ENCODE measurements around the gene SBK3. TPM values are rescaled to one million over a fixed set of nuclear protein-coding genes. Genes with fewer than 3 reads are reported as not detected.

Gene SBK3
- total and polyA plus RNA-seq, 10 of the 15 experiments (the other 5 are each of a cell fraction or from before 2014, with no cell fraction given) = not detected

DNA sequence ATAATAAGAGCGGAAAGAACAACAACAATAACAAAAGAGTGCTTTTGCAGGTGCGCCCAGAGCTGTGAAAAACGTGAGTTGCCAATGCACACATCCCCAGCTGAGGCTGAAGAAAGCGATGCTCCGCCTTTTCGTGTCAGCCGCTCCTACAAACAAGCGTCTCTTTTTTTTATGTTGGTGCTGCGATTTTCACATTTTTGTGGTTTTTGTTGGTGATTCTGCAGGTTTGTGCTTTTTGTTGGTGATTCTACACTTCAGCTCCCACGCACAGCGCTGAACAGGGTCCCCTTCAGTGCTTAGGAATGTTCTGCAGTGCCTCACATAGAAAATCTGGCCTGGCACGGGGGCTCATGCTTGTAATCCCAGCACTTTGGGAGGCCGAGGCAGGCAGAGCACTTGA is 7.3 kb upstream of the SBK3 start (continued):
- TF ChIP-seq KDM1A (IDR thresholded peaks at IDR 0.05; ENCODE audit: borderline replicate concordance) = no peak

GRCh38 chr19:55552206-55552605 is 6.9 kb upstream of the SBK3 start:
- intact Hi-C loops (cut with micrococcal nuclease; ENCODE audit: unreplicated experiment) = no loop called here
- Histone ChIP-seq H3K9ac (ENCODE audit: control insufficient read depth, insufficient read depth, low read length) (no peak overlapping the region), H3K79me2 (ENCODE audit: control insufficient read depth, insufficient read depth, low read length) (no peaks in the 10 kb centered on the region), H3K4me1 (ENCODE audit: control insufficient read depth, insufficient read depth, low read length) (no peaks in the 10 kb centered on the region), H2AFZ (ENCODE audit: control insufficient read depth, low read depth, low read length) (no peak overlapping the region), H3K4me2 (ENCODE audit: control insufficient read depth, insufficient read depth) (no peak overlapping the region), H3K9me3 (replicated peaks; ENCODE audit: control insufficient read depth, insufficient read depth, low read length) (no peaks in the 10 kb centered on the region), H3K36me3 (ENCODE audit: control insufficient read depth in 2 of 2, insufficient read depth in 2 of 2, low read length in 1 of 2) (no peaks in the 10 kb centered on the region), H4K20me1 (ENCODE audit: control insufficient read depth, insufficient read depth) (no peaks in the 10 kb centered on the region), H3K27me3 (replicated peaks in 1 of 2; ENCODE audit: control insufficient read depth in 2 of 2, insufficient read depth in 2 of 2, low read length in 1 of 2) (peaks cover 0 to 7% of the 10 kb centered on the region in 2 experiments; a peak in 3 of 4 replicates), H3K27ac (ENCODE audit: control insufficient read depth, insufficient read depth) (no peak overlapping the region), H3K4me3 (no peak overlapping the region)
- ChIA-PET SMC1A (ENCODE audit: uncharacterized antibody, unreplicated experiment) (interaction anchor here (0.6 kb wide), 1 partner anchor 34 kb away, joined by 3 read pairs; no protein-coding TSS in a partner anchor), CTCF (interaction anchor here (1.4 kb wide), 1 partner anchor 54 kb away, joined by 3 read pairs; the partner anchor contains the start of gene ZNF865), RAD21 (ENCODE audit: unreplicated experiment) (no interaction called here), POLR2A (no interaction called here)
- in situ Hi-C loops (cut with MboI) = no loop called here
- no TSS peak for BruUV-seq (replicated peaks)
- WGBS (ENCODE audit: insufficient coverage, insufficient replicate concordance, low lambda C conversion rate, missing lambda C conversion rate) = 36% methylated on average over 5 of the region's 5 CpGs
- FAIRE-seq (no peak), ATAC-seq (no peak), DNase-seq (ENCODE audit: low read depth, low spot score) (no peak)
- TF ChIP-seq ZNF217 (IDR thresholded peaks at IDR 0.05) = no peak
- TF ChIP-seq ZBTB11 (CRISPR knock-in tag; IDR thresholded peaks at IDR 0.05) = no peak
- TF ChIP-seq, protein P1, sequence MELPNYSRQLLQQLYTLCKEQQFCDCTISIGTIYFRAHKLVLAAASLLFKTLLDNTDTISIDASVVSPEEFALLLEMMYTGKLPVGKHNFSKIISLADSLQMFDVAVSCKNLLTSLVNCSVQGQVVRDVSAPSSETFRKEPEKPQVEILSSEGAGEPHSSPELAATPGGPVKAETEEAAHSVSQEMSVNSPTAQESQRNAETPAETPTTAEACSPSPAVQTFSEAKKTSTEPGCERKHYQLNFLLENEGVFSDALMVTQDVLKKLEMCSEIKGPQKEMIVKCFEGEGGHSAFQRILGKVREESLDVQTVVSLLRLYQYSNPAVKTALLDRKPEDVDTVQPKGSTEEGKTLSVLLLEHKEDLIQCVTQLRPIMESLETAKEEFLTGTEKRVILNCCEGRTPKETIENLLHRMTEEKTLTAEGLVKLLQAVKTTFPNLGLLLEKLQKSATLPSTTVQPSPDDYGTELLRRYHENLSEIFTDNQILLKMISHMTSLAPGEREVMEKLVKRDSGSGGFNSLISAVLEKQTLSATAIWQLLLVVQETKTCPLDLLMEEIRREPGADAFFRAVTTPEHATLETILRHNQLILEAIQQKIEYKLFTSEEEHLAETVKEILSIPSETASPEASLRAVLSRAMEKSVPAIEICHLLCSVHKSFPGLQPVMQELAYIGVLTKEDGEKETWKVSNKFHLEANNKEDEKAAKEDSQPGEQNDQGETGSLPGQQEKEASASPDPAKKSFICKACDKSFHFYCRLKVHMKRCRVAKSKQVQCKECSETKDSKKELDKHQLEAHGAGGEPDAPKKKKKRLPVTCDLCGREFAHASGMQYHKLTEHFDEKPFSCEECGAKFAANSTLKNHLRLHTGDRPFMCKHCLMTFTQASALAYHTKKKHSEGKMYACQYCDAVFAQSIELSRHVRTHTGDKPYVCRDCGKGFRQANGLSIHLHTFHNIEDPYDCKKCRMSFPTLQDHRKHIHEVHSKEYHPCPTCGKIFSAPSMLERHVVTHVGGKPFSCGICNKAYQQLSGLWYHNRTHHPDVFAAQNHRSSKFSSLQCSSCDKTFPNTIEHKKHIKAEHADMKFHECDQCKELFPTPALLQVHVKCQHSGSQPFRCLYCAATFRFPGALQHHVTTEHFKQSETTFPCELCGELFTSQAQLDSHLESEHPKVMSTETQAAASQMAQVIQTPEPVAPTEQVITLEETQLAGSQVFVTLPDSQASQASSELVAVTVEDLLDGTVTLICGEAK (IDR thresholded peaks at IDR 0.05; ENCODE audit: borderline replicate concordance) = no peak
- TF ChIP-seq, protein P2, sequence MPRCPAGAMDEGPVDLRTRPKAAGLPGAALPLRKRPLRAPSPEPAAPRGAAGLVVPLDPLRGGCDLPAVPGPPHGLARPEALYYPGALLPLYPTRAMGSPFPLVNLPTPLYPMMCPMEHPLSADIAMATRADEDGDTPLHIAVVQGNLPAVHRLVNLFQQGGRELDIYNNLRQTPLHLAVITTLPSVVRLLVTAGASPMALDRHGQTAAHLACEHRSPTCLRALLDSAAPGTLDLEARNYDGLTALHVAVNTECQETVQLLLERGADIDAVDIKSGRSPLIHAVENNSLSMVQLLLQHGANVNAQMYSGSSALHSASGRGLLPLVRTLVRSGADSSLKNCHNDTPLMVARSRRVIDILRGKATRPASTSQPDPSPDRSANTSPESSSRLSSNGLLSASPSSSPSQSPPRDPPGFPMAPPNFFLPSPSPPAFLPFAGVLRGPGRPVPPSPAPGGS (IDR thresholded peaks at IDR 0.05; ENCODE audit: borderline replicate concordance, insufficient read depth, low read depth, low read length, poor library complexity, severe bottlenecking) = no peak
- TF ChIP-seq ATF7 (IDR thresholded peaks at IDR 0.05; ENCODE audit: low read depth) = no peak
- TF ChIP-seq JUNB (IDR thresholded peaks at IDR 0.05) = no peak
- TF ChIP-seq, protein P3, sequence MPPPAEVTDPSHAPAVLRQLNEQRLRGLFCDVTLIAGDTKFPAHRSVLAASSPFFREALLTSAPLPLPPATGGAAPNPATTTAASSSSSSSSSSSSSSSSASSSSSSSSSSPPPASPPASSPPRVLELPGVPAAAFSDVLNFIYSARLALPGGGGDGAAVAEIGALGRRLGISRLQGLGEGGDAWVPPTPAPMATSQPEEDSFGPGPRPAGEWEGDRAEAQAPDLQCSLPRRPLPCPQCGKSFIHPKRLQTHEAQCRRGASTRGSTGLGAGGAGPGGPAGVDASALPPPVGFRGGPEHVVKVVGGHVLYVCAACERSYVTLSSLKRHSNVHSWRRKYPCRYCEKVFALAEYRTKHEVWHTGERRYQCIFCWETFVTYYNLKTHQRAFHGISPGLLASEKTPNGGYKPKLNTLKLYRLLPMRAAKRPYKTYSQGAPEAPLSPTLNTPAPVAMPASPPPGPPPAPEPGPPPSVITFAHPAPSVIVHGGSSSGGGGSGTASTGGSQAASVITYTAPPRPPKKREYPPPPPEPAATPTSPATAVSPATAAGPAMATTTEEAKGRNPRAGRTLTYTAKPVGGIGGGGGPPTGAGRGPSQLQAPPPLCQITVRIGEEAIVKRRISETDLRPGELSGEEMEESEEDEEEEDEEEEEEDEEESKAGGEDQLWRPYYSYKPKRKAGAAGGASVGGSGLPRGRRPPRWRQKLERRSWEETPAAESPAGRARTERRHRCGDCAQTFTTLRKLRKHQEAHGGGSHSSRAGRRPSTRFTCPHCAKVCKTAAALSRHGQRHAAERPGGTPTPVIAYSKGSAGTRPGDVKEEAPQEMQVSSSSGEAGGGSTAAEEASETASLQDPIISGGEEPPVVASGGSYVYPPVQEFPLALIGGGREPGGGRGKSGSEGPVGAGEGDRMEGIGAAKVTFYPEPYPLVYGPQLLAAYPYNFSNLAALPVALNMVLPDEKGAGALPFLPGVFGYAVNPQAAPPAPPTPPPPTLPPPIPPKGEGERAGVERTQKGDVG (CRISPR knock-in tag; IDR thresholded peaks at IDR 0.05) = no peak
- no peak for TF ChIP-seq MXI1 (IDR thresholded peaks at IDR 0.05; ENCODE audit: low read depth, low read length)
